Measurements from ENCODE around the gene DLL4.
A peak's percentile ranks its signal among the peaks of the same experiment; 100 is the strongest.

DLL4 gene

DNA sequence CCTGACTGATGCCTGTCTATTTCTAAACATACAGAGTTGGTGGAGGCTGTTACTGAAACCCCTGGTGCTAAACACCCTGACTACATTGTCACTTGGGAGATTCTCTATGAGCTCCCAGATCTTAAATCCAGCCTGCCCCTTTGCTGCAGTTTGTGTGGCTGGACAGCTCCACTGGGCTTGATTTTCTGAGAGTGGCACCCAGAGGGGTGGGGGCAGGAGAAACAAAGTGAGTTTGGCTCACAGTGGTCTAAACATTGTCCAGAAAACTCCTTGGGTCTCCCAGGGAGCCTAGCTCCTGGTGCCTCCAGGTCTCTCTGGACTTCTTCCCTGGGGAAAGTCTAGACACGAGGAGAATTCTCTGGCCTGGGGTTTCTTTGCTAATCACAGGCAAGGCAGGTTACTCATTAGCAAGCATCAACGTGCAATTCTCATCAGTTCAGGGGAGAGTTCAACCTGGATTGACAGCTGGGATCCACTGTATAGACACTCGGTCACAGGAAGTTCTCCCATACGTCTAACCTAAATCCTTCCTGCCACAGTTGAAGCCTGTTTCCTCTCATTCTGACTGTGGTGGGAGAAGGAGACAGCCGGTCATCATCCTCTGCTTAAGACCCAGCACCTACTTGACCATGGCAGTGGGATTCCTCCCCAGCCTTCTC lies 7.1 kb upstream of the DLL4 start:
- Histone ChIP-seq H3K4me1 (ENCODE audit: control insufficient read depth, insufficient read depth, low read length) (peaks cover 1% of the 10 kb centered on the region), H3K9ac (ENCODE audit: low read depth, low read length) (no peak overlapping the region), H3K36me3 (ENCODE audit: control insufficient read depth, insufficient read depth, low read length) (no peaks in the 10 kb centered on the region), H3K27me3 (ENCODE audit: control insufficient read depth, insufficient read depth, low read length) (peaks cover 71% of the 10 kb centered on the region), H3K4me3 (ENCODE audit: low read depth, low read length) (no peak overlapping the region), H3K9me3 (ENCODE audit: control insufficient read depth, insufficient read depth, low read length) (no peaks in the 10 kb centered on the region)

- H3K36me3 ChIP-seq (ENCODE audit: control insufficient read depth, insufficient read depth, low read length), result no peaks in the 10 kb centered on the region
- H3K9ac ChIP-seq (ENCODE audit: low read depth, low read length), result no peak overlapping the region
- H3K4me3 ChIP-seq (ENCODE audit: low read depth, low read length), result no peak overlapping the region
- H3K27me3 ChIP-seq (ENCODE audit: control insufficient read depth, insufficient read depth, low read length), result peaks cover 73% of the 10 kb centered on the region
- no peaks in the 10 kb centered on the region for H3K9me3 ChIP-seq (ENCODE audit: control insufficient read depth, insufficient read depth, low read length)
- H3K4me1 ChIP-seq (ENCODE audit: control insufficient read depth, insufficient read depth, low read length), result peaks cover 4% of the 10 kb centered on the region
These were observed 6.5 kb upstream of the DLL4 start for GRCh38 chr15:40922608-40923005.

- no peak overlapping the region for H3K4me3 ChIP-seq (ENCODE audit: low read depth, low read length)
- H3K36me3 ChIP-seq (ENCODE audit: control insufficient read depth, insufficient read depth, low read length), result no peaks in the 10 kb centered on the region
- H3K27me3 ChIP-seq (ENCODE audit: control insufficient read depth, insufficient read depth, low read length), result peaks cover 77% of the 10 kb centered on the region
- H3K9me3 ChIP-seq (ENCODE audit: control insufficient read depth, insufficient read depth, low read length), result no peaks in the 10 kb centered on the region
- no peak overlapping the region for H3K9ac ChIP-seq (ENCODE audit: low read depth, low read length)
- peaks cover 4% of the 10 kb centered on the region for H3K4me1 ChIP-seq (ENCODE audit: control insufficient read depth, insufficient read depth, low read length)
These were observed 5.6 kb upstream of the DLL4 start for GRCh38 chr15:40923551-40923950.

- no peak overlapping the region for H3K9ac ChIP-seq (ENCODE audit: low read depth, low read length)
- peak overlapping the region; percentile 64 for H3K4me3 ChIP-seq (ENCODE audit: low read depth, low read length)
These were observed 3.7 kb upstream of the DLL4 start for GRCh38 chr15:40925495-40925862.

GRCh38 chr15:40925863-40926658 lies 3.1 kb upstream of the DLL4 start:
- H3K4me3 ChIP-seq (ENCODE audit: low read depth, low read length), result peak overlapping the region; percentile 64
- peaks cover 88% of the 10 kb centered on the region for H3K27me3 ChIP-seq (ENCODE audit: control insufficient read depth, insufficient read depth, low read length)
- no peaks in the 10 kb centered on the region for H3K9me3 ChIP-seq (ENCODE audit: control insufficient read depth, insufficient read depth, low read length)
- H3K4me1 ChIP-seq (ENCODE audit: control insufficient read depth, insufficient read depth, low read length), result peaks cover 6% of the 10 kb centered on the region
- H3K9ac ChIP-seq (ENCODE audit: low read depth, low read length), result no peak overlapping the region
- H3K36me3 ChIP-seq (ENCODE audit: control insufficient read depth, insufficient read depth, low read length), result no peaks in the 10 kb centered on the region

More at GRCh38 chr15:40925495-40925862, 3.7 kb upstream of the DLL4 start:
- no peaks in the 10 kb centered on the region for H3K36me3 ChIP-seq (ENCODE audit: control insufficient read depth, insufficient read depth, low read length)
- H3K9me3 ChIP-seq (ENCODE audit: control insufficient read depth, insufficient read depth, low read length), result no peaks in the 10 kb centered on the region
- H3K4me1 ChIP-seq (ENCODE audit: control insufficient read depth, insufficient read depth, low read length), result peaks cover 4% of the 10 kb centered on the region
- peaks cover 88% of the 10 kb centered on the region for H3K27me3 ChIP-seq (ENCODE audit: control insufficient read depth, insufficient read depth, low read length)

DNA sequence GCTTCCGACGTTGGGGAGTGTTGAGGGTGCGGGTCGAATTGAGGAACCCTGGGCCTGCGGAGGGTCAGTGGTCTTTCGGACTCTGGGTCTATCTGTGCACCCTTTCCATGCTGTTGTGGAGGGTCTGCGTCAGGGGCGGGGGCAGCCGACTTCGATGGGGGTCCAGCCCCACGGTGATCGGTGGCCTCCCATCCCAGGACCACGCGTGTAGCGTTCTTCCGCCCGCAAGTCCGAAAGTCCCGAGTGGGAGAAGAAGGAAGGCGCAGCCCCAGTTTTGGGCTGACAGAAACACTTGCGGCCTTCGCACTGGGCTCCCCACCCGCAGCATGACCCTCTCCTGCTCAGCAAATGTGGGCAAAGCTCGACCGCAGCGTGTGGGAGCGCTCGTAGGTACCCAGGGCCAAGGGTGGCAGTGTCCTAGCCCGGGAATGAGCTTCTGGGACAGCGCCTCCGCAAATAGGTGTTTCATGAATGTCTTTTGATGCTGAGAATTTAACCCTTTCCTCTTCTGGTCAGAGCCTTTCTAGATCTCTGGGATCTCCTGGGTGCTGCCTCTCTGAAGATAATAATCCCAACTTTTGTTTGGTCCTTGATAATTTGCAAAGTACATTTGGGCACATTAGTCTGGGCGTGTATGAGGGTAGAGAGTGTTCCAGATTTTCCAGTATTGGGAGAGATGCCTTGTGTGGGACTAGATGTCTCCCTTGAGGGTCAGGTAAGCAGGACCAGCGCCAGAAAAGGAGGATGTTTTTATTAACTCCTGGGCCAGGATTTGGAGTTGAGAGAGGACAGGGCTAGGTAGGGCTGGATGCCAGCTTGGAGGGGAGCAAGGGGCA lies 2.3 kb upstream of the DLL4 start:
- Histone ChIP-seq H3K9me3 (ENCODE audit: control insufficient read depth, insufficient read depth, low read length) (no peaks in the 10 kb centered on the region), H3K4me3 (ENCODE audit: low read depth, low read length) (peak overlapping the region; percentile 64), H3K4me1 (ENCODE audit: control insufficient read depth, insufficient read depth, low read length) (peaks cover 7% of the 10 kb centered on the region), H3K27me3 (ENCODE audit: control insufficient read depth, insufficient read depth, low read length) (peaks cover 92% of the 10 kb centered on the region), H3K9ac (ENCODE audit: low read depth, low read length) (no peak overlapping the region), H3K36me3 (ENCODE audit: control insufficient read depth, insufficient read depth, low read length) (no peaks in the 10 kb centered on the region)

- Histone ChIP-seq H3K36me3 (ENCODE audit: control insufficient read depth, insufficient read depth, low read length) (no peaks in the 10 kb centered on the region), H3K9ac (ENCODE audit: low read depth, low read length) (no peak overlapping the region), H3K4me1 (ENCODE audit: control insufficient read depth, insufficient read depth, low read length) (peaks cover 7% of the 10 kb centered on the region), H3K4me3 (ENCODE audit: low read depth, low read length) (peak overlapping the region; percentile 64), H3K9me3 (ENCODE audit: control insufficient read depth, insufficient read depth, low read length) (no peaks in the 10 kb centered on the region), H3K27me3 (ENCODE audit: control insufficient read depth, insufficient read depth, low read length) (peaks cover 92% of the 10 kb centered on the region)
These were observed 1.7 kb upstream of the DLL4 start for GRCh38 chr15:40927495-40927872.

- Histone ChIP-seq H3K27me3 (ENCODE audit: control insufficient read depth, insufficient read depth, low read length) (peaks cover 92% of the 10 kb centered on the region), H3K9me3 (ENCODE audit: control insufficient read depth, insufficient read depth, low read length) (no peaks in the 10 kb centered on the region), H3K4me1 (ENCODE audit: control insufficient read depth, insufficient read depth, low read length) (peaks cover 7% of the 10 kb centered on the region), H3K9ac (ENCODE audit: low read depth, low read length) (no peak overlapping the region), H3K36me3 (ENCODE audit: control insufficient read depth, insufficient read depth, low read length) (no peaks in the 10 kb centered on the region), H3K4me3 (ENCODE audit: low read depth, low read length) (peak overlapping the region; percentile 75)
These were observed 1.0 kb upstream of the DLL4 start for GRCh38 chr15:40927873-40928806.

- Histone ChIP-seq H3K9ac (ENCODE audit: low read depth, low read length) (no peak overlapping the region), H3K27me3 (ENCODE audit: control insufficient read depth, insufficient read depth, low read length) (peaks cover 85% of the 10 kb centered on the region), H3K4me1 (ENCODE audit: control insufficient read depth, insufficient read depth, low read length) (peaks cover 7% of the 10 kb centered on the region), H3K4me3 (ENCODE audit: low read depth, low read length) (peak overlapping the region; percentile 75), H3K9me3 (ENCODE audit: control insufficient read depth, insufficient read depth, low read length) (no peaks in the 10 kb centered on the region), H3K36me3 (ENCODE audit: control insufficient read depth, insufficient read depth, low read length) (no peaks in the 10 kb centered on the region)
These were observed 705 bp downstream of the DLL4 start for GRCh38 chr15:40929660-40930429.

GRCh38 chr15:40930430-40931299 lies 1.5 kb downstream of the DLL4 start:
- peak overlapping the region; percentile 75 for H3K4me3 ChIP-seq (ENCODE audit: low read depth, low read length)
- peaks cover 83% of the 10 kb centered on the region for H3K27me3 ChIP-seq (ENCODE audit: control insufficient read depth, insufficient read depth, low read length)
- peaks cover 7% of the 10 kb centered on the region for H3K4me1 ChIP-seq (ENCODE audit: control insufficient read depth, insufficient read depth, low read length)
- no peak overlapping the region for H3K9ac ChIP-seq (ENCODE audit: low read depth, low read length)
- no peaks in the 10 kb centered on the region for H3K36me3 ChIP-seq (ENCODE audit: control insufficient read depth, insufficient read depth, low read length)
- H3K9me3 ChIP-seq (ENCODE audit: control insufficient read depth, insufficient read depth, low read length), result no peaks in the 10 kb centered on the region

All from iPS-15b (cell line).